ENCODE results near the gene FCHSD2. TPM values are rescaled to one million over a fixed set of nuclear protein-coding genes. Genes with fewer than 3 reads are reported as not detected.

FCHSD2 gene
- total and polyA plus RNA-seq, 9 of the 15 experiments (the other 6 are each of a cell fraction or from before 2014, with no cell fraction given) = 1.8 to 14.7 (median 6.4) TPM

DNA sequence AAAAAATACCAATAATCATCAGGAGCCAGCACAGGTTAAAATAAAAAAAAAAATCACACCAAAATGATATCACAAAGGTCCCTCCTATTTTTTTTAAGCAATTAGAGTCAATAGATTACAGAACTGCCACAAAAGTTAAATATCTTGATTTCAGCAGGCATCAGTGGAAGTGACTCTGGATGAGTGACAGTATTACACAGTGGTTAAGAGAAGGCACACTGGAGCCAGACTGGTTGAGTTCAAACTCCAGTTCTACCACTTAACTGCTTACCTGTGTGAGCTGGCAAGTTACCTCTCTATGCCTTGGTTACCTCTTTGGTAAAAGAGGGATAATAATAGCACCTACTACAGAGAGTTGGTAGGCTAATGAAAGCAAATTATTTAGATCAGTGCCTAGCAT, 179.4 kb downstream of the FCHSD2 start:
- no TSS peak for BruUV-seq (replicated peaks)
- no peak overlapping the region for H2AFZ ChIP-seq (ENCODE audit: low read depth, low read length)
- no peak overlapping the region for H3K4me2 ChIP-seq (ENCODE audit: insufficient read depth, low read length)
- FAIRE-seq (no peak), DNase-seq (ENCODE audit: extremely low read depth in 1 of 4, low spot score in 3 of 4) (no peak), ATAC-seq (0 out of 3 replicates have a peak, but pooled peaks have one; percentile 35)
- no peak overlapping the region for H3K27ac ChIP-seq (ENCODE audit: extremely low read depth, low read depth, low read length)
- in situ Hi-C loops (cut with MboI) (no loop called here), intact Hi-C loops (cut with micrococcal nuclease) (no loop called here)
- no peaks in the 10 kb centered on the region for H3K9me3 ChIP-seq (replicated peaks; ENCODE audit: control insufficient read depth, insufficient read depth, low read depth, low read length)
- no peaks in the 10 kb centered on the region for H3K36me3 ChIP-seq (ENCODE audit: control insufficient read depth, insufficient read depth, low read length)
- H3K4me3 ChIP-seq = no peak overlapping the region
- no peaks in the 10 kb centered on the region for H3K79me2 ChIP-seq (ENCODE audit: control insufficient read depth, insufficient read depth, low read length)
- H4K20me1 ChIP-seq (replicated peaks; ENCODE audit: control insufficient read depth, insufficient read depth, low read length) = no peaks in the 10 kb centered on the region
- H3K4me1 ChIP-seq (replicated peaks in 1 of 2; ENCODE audit: control insufficient read depth in 2 of 2, insufficient read depth in 2 of 2, low read length in 2 of 2) = no peaks in the 10 kb centered on the region; a peak in 1 of 5 replicates
- no peak overlapping the region for H3K9ac ChIP-seq (ENCODE audit: insufficient read depth in 1 of 2, low read depth in 2 of 2, low read length in 2 of 2)
- no peak for TF ChIP-seq BRD9 (IDR thresholded peaks at IDR 0.05; ENCODE audit: low read depth, partially characterized antibody)
- no peak for TF ChIP-seq HLTF (IDR thresholded peaks at IDR 0.05)
- no peak for TF ChIP-seq ZNF785 (CRISPR knock-in tag; IDR thresholded peaks at IDR 0.05)
- TF ChIP-seq MCM5 (IDR thresholded peaks at IDR 0.05; ENCODE audit: low read depth) = no peak
- TF ChIP-seq, protein P1, sequence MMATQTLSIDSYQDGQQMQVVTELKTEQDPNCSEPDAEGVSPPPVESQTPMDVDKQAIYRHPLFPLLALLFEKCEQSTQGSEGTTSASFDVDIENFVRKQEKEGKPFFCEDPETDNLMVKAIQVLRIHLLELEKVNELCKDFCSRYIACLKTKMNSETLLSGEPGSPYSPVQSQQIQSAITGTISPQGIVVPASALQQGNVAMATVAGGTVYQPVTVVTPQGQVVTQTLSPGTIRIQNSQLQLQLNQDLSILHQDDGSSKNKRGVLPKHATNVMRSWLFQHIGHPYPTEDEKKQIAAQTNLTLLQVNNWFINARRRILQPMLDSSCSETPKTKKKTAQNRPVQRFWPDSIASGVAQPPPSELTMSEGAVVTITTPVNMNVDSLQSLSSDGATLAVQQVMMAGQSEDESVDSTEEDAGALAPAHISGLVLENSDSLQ (IDR thresholded peaks at IDR 0.05) = peak; percentile 51; the same call in 1 of the 2 replicates
- TF ChIP-seq E2F3 (CRISPR knock-in tag; IDR thresholded peaks at IDR 0.05) = no peak
- ChIA-PET CTCF (ENCODE audit: low intra/inter-chr PET ratio) (interaction anchor here (0.6 kb wide), 1 partner anchor 352 kb away, joined by 3 read pairs; no protein-coding TSS in a partner anchor), POLR2A (no interaction called here)
- no peaks in the 10 kb centered on the region for H3K9me1 ChIP-seq (ENCODE audit: control insufficient read depth, insufficient read depth, low read length)
- no peaks in the 10 kb centered on the region for H3K27me3 ChIP-seq (ENCODE audit: control insufficient read depth in 2 of 2, insufficient read depth in 2 of 2, low read length in 2 of 2)

DNA sequence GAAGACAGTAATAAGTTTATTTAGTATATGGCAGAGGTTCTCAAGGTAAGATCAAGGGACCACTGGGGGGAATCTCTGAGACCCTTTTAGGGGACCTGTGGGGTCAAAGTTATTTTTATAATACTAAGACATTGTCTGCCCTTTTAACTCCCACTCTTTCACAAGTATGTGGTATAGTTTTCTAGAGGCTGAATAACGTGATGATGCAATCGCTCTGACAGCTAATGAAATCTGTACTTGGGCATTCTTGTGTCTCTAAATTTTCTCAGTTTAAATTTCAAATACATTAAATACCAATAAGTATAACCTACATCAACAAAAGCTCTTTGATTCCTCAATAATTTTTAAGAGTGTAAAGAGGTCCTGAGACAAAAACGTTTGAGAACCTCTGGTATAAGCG, 180.0 kb downstream of the FCHSD2 start:
- POLR2A ChIA-PET = no interaction called here
- 50% methylated on average over 4 of the region's 4 CpGs for WGBS (ENCODE audit: insufficient coverage, low coverage, missing lambda C conversion rate)
- CTCF ChIA-PET (ENCODE audit: low intra/inter-chr PET ratio) = no interaction called here
- TF ChIP-seq ADNP (tag; IDR thresholded peaks at IDR 0.05) (no peak), ETV5 (CRISPR knock-in tag; IDR thresholded peaks at IDR 0.05; ENCODE audit: low read depth) (no peak), POLR2H (tag; IDR thresholded peaks at IDR 0.05; ENCODE audit: low read depth) (peak; percentile 28; the same call in 1 of the 2 replicates), TEAD1 (CRISPR knock-in tag; IDR thresholded peaks at IDR 0.05) (no peak), ZNF274 (IDR thresholded peaks at IDR 0.05; ENCODE audit: borderline replicate concordance, low read depth, low read length) (no peak), CBFB (CRISPR knock-in tag; IDR thresholded peaks at IDR 0.05) (no peak), ATF7 (IDR thresholded peaks at IDR 0.05) (peak; percentile 67; the same call in 1 of the 2 replicates), TRIM24 (IDR thresholded peaks at IDR 0.05) (peak; percentile 60 to 64; a peak in 2 of 4 replicates), ZNF121 (CRISPR knock-in tag; conservative IDR thresholded peaks at IDR 0.05) (no peak), POLR2AphosphoS5 (IDR thresholded peaks at IDR 0.05; ENCODE audit: control insufficient read depth, insufficient read depth, low read depth, low read length) (no peak), SMARCA4 (IDR thresholded peaks at IDR 0.05) (peak; percentile 34; the same call in 1 of the 2 replicates)
- TF ChIP-seq, protein P2, sequence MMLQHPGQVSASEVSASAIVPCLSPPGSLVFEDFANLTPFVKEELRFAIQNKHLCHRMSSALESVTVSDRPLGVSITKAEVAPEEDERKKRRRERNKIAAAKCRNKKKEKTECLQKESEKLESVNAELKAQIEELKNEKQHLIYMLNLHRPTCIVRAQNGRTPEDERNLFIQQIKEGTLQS (IDR thresholded peaks at IDR 0.05) = peak; percentile 98
- TF ChIP-seq, protein P2 (CRISPR knock-in tag; conservative IDR thresholded peaks at IDR 0.05) = no peak

More for the DNA sequence above, 180.0 kb downstream of the FCHSD2 start:
- H3K4me3 ChIP-seq = no peak overlapping the region
- DNase-seq (ENCODE audit: extremely low read depth in 1 of 4, low spot score in 3 of 4) (no peak), ATAC-seq (peak; percentile 59), FAIRE-seq (no peak)
- no peaks in the 10 kb centered on the region for H3K9me1 ChIP-seq (ENCODE audit: control insufficient read depth, insufficient read depth, low read length)
- intact Hi-C loops (cut with micrococcal nuclease) = no loop called here
- no peaks in the 10 kb centered on the region; a peak in 1 of 5 replicates for H3K4me1 ChIP-seq (replicated peaks in 1 of 2; ENCODE audit: control insufficient read depth in 2 of 2, insufficient read depth in 2 of 2, low read length in 2 of 2)
- H3K9me3 ChIP-seq (replicated peaks; ENCODE audit: control insufficient read depth, insufficient read depth, low read depth, low read length) = no peaks in the 10 kb centered on the region
- no peak overlapping the region for H3K9ac ChIP-seq (ENCODE audit: insufficient read depth in 1 of 2, low read depth in 2 of 2, low read length in 2 of 2)
- H3K36me3 ChIP-seq (ENCODE audit: control insufficient read depth, insufficient read depth, low read length) = no peaks in the 10 kb centered on the region
- no peak overlapping the region for H2AFZ ChIP-seq (ENCODE audit: low read depth, low read length)
- H3K27ac ChIP-seq (ENCODE audit: extremely low read depth, low read depth, low read length) = no peak overlapping the region
- in situ Hi-C loops (cut with MboI) = no loop called here
- no peaks in the 10 kb centered on the region for H3K79me2 ChIP-seq (ENCODE audit: control insufficient read depth, insufficient read depth, low read length)
- H4K20me1 ChIP-seq (replicated peaks; ENCODE audit: control insufficient read depth, insufficient read depth, low read length) = no peaks in the 10 kb centered on the region
- no TSS peak for BruUV-seq (replicated peaks)
- no peaks in the 10 kb centered on the region for H3K27me3 ChIP-seq (ENCODE audit: control insufficient read depth in 2 of 2, insufficient read depth in 2 of 2, low read length in 2 of 2)
- no peak overlapping the region for H3K4me2 ChIP-seq (ENCODE audit: insufficient read depth, low read length)

All from K562 (cell line).